GM21390 (cell line): ENCODE results near the gene ERC1.
"Not testable (repeated sequence)": the region's sequence is repeated elsewhere in the genome, so short reads cannot be mapped to it uniquely, and the experiment has no call there.

Source experiments
- ATAC-seq: cut with Tn5 transposase; IDR thresholded peaks from one replicate; pipeline ENCODE4 v1.9.1; 2021; ENCODE audit not compliant: unreplicated experiment

Gene ERC1

GRCh38 chr12:1020389-1020788 lies 29.4 kb downstream of the ERC1 start:
- ATAC-seq, result no peak

- no peak for ATAC-seq
These were observed 31.3 kb downstream of the ERC1 start for GRCh38 chr12:1022032-1022970.

DNA sequence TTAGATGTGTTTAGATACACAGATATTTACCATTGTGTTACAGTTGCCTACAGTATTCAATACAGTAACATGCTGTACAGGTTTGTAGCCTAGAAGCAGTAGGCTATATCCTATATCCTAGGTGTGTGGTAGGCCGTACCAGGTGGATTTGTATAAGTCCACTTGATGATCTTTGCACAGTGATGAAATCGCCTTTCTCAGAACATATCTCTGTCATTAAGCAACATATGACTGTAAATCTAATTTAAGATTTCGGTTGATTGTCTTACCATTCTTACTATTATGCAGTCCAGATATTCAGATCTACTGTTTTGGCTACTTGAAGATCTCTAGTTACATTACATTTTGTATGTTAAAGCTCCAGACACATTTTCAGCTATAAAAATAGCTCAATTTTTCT lies 39.8 kb downstream of the ERC1 start:
- no peak for ATAC-seq

GRCh38 chr12:1034243-1034642 lies 43.2 kb downstream of the ERC1 start:
- ATAC-seq, result no peak

DNA sequence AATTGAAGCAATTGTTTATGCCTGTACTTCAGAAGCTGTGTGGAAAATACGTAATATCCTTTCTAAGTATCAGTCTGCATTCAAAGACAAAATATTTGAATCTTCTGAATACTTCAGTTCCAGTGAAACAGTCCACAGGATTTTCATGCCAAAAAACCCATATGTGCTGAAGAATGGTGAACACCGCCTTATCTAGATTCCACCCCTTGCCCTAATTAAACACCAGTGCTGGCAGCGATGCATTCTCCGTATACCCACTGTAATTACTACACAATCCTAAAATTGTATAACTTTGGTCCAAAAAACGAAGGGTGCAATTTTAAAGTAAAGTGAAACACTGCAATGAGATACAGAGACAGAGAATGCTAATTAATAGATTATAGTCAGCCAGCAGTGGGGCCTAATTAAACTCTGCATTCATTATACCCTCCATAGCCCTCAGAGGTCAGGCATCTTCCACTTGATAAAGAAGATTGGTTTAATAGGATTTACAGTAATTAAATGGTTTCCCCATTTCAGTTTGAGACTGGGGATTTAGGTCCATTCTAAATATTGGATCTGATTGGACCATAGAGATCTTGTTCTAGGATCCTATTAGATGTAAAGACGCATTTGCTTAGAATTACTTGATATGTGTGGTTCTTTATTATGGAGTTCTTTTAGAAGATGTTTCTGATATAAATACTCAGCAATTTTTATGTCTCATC lies 43.9 kb downstream of the ERC1 start:
- ATAC-seq, result no peak

GRCh38 chr12:1041478-1041877 lies 50.5 kb downstream of the ERC1 start:
- no peak for ATAC-seq

DNA sequence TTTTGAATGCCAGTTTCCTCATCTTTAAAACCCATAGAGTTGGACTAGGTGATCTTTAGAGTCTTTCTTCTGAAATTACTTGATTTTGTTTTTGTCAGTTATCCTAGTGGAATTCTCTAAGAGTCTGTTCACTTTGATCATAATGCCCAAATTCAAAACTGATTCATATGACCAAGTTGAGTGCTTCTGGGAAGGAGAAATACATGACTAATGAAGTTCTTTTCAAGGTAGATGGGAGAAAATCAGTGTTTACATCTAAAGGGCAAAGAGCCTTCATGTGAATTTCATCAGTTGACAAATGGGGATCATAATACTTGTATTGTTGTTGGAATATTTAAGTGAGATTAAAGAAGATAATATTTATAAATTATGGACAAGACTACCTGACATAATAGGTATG lies 53.2 kb downstream of the ERC1 start:
- ATAC-seq, result no peak

- ATAC-seq, result no peak
These were observed 53.7 kb downstream of the ERC1 start for GRCh38 chr12:1044696-1045095.

GRCh38 chr12:1046727-1047126 lies 55.7 kb downstream of the ERC1 start:
- ATAC-seq, result no peak

GRCh38 chr12:1047898-1048660 lies 57.1 kb downstream of the ERC1 start:
- no peak for ATAC-seq

GRCh38 chr12:1050059-1050707 lies 59.2 kb downstream of the ERC1 start:
- ATAC-seq, result no peak

DNA sequence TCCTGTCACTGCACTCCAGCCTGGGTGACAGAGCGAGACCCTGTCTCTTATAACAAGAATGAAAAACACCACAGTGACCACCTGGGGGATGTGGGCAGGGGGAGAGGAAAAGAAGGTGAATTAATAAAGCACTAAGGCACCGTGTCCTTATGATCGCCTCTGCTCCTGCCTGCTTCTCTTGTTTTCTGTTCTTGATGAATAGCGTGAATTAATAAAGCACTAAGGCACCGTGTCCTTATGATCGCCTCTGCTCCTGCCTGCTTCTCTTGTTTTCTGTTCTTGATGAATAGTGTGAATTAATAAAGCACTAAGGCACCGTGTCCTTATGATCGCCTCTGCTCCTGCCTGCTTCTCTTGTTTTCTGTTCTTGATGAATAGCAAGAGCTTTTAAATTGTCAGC lies 60.6 kb downstream of the ERC1 start:
- not testable (repeated sequence) for ATAC-seq

GRCh38 chr12:1053690-1054089 lies 62.7 kb downstream of the ERC1 start:
- no peak for ATAC-seq

DNA sequence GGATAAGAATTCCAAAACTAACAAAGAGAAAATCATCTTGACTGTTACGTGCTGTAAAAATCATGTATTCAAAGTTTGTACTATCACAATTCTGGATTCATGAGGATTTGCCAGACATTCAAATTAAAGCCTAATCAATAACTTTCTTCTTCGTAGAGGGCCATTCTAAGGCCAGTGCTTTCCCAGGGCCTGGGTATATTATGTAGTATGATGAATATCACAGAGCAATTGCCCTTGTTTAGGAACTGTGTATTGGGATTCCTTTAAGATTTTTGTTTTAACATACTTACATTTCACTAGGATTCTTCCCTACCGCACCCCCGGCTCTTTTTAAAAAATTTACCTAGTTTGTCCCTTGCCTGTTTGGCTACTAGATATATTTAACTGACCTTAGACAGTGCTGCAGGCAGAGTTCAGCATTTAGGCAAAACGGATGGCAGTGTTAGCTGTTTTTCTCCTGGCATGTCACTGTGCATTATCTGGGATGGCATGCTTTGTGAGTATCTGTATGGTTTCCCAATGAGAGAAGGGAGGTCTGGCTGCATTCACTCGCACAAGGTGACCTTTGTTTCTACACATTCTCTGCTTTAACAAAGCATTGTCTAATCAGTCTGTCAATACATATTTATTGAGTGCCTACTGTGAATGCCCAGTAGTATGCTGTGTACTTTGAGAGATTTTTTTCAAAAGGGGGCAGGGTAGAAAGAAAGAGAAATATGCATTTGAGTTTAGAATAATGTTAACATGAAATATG lies 63.3 kb downstream of the ERC1 start:
- ATAC-seq, result no peak

GRCh38 chr12:1056390-1056789 lies 65.4 kb downstream of the ERC1 start:
- ATAC-seq, result no peak

DNA sequence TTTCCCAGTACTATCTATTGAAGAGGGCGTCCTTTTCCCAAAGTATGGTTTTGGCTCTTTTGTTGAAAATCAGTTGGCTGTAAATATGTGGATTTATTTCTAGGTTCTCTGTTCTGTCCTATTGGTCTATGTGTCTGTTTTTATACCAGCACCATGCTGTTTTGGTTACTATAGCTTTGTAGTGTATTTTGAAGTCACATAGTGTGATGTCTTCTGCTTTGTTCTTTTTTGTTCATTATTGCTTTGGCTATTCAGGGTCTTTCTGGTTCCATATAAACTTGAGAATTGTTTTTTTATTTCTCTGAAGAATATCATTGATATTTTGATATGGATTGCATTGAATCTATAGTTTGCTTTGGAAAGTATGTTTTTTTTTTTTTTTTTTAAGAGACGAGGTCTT lies 67.4 kb downstream of the ERC1 start:
- no peak for ATAC-seq

DNA sequence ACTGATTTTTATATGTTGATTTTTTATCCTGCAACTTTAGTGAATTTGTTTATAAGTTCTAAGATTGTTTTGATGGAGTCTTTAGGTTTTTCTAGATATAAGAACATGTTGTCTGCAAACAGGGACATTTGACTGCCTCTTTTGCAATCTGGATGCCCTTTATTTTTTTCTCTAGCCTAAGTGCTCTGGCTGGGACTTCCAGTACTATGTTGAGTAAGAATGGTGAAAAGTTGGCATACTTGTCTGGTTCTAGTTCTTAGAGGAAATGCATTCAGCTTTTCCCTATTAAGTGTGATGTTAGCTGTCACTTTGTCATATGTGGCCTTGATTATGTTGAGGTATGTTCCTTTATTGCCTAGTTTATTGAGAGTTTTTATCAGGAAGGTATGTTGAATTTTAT lies 68.1 kb downstream of the ERC1 start:
- ATAC-seq, result no peak

GRCh38 chr12:1063852-1064251 lies 72.8 kb downstream of the ERC1 start:
- ATAC-seq, result no peak

DNA sequence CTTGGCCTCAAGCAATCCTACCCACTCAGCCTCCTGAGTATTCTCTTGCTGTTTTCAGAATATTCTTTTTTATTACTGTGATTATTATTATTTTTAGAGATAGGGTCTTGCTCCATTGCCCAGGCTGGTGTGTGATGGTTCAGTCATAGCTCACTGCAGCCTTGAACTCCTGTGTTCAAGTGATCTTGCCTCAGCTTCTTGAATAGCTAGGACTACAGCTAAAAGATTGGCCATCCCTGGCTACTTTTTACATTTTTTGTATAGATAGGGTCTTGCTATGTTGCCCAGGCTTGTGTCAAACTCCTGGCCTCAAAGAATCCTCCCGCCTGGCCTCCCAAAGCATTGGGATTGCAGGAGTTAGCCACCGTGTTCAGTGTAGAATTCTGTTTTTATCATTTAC lies 73.3 kb downstream of the ERC1 start:
- no peak for ATAC-seq

GRCh38 chr12:1065629-1066028 lies 74.6 kb downstream of the ERC1 start:
- ATAC-seq, result no peak
